Raji (cell line): ENCODE results near the gene ARHGAP8.

ENCODE experiments used
- POLR2A ChIP-seq: IDR thresholded peaks from 2 replicates; pipeline ENCODE4 v1.6.1; 2011; ENCODE audit warnings: low read depth, low read length, control low read depth; ENCODE audit not compliant: insufficient read depth

Gene ARHGAP8

DNA sequence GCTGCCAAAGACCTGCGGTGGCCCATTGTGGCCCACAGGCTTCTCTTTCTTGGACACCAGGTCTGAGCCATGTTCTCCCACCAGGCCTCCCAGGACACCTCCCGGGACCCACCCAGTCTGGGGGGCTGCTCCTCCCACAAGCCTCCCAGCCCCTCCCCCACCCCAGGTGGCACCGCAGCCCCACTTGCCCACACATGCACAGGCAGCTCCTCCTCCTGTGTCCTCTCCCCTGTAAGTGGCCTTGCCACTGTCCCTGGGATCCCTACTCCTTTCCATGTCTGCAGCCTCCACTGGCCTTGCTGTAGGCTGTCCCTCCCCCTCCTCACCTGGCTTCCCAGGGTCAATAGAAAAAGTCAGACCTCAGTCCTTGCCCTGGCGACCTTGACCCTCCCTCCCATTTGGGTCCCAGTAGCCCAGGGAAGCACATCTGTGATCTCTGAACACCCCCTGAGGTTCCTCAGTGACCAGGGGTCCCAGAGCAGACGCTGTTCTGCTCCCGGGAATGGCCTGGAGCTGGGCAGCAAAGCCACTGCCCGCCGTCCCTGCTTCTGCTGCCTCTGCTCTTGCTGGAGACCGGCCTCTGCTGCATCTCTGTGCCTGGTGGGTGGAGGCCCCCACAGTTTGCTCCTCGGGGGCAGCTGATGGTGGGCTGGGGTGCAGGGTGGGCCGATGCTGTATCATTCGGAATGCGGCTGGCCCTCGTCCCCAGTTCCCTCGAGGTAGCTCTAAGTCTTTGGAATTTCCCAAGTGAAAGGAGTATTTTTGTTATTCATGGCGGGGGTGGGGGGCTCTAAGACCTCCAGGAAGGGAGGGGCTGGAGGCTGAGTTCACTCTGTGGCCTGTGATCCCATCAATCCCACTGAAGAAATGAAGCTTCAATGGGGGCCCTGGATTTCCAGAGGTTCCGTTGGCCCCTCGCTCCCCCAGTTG is 43.6 kb downstream of the ARHGAP8 start:
- TF ChIP-seq POLR2A = no peak

DNA sequence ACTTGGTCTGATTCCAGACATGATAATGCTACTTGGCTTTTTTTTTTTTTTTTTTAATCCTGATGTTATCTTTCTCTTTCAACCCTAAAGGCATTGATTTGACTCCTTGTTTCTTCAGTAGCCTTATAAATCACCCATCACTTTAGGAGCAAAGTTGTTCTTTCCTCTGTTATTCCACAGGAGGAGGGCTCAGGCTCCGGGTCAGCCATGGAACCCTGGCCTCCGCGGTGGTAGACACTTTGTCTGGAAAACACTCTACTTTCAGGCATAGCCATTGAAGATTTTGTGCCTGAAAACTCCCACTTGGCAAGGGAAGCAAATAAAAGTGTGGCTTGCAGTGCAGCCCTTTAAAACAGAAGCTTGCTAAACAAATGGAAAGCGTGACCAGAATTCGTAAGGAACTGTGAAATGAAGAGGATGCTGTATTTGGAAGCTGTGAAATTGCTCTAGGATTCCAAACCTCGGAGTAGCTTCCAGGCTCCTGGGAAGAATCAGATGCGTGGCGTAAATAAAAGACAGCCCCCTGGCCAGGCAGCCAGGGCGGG is 44.9 kb downstream of the ARHGAP8 start:
- TF ChIP-seq POLR2A = no peak

DNA sequence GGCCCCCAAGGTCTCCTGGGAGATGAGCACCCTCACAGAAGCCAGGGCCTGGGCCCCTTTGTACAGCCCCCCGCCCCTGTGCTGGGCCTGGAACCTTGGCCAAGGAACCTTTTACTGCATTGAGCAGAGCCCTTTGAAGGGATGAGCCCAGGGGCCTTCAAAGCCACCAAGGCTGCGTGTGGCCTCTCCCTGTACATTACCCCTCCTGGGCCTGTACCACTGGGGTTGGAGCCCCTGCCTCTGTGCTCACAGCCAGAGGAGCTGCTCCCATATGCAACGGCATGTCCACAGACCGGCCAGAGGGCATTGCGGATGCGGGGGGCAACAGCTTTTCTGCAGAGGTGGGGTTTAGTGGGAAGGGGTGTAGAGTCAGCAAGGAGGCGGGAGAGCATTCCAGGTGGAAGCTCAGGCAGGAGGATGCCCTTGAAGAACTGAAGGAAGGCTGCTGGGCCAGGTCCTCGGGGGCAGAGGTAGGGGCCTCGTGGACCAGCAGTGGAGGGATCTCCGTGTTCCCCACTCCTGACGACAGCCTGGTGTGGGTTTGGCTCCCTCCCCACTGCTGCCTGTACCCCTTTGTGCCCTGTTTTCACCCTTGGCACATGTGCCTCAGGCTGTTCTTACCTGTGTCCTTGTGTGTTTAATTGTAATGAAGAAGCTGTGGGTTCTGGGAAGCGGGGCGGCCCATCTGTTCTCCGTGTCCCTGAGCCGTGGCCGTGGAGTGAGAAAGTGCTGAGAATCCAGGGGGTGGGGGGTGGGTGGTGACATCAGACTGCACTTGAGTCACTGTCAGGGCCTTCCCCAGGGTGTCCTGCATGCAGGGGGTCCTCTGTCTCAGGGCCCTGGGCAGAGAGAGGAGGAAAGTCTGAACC is 46.9 kb downstream of the ARHGAP8 start:
- no peak for TF ChIP-seq POLR2A

DNA sequence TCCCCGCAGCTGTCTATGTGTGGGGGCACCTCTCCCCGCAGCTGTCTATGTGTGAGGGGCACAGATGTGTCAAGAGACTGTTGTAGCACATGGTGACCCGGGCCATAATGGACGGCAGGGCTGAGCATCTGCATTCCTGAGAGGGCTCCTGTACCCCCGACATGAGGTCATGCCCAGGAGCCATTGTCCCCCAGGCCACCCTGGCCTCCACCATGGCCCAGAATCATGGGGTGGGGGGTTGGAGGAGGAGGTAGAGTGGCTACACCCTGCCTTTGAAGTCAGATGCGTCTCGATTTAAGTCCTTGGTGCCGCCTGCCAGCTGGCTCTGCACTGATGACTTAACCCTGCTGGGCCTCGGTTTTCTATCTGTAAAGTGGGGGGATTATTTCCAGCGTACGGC is 49.1 kb downstream of the ARHGAP8 start:
- TF ChIP-seq POLR2A = no peak

DNA sequence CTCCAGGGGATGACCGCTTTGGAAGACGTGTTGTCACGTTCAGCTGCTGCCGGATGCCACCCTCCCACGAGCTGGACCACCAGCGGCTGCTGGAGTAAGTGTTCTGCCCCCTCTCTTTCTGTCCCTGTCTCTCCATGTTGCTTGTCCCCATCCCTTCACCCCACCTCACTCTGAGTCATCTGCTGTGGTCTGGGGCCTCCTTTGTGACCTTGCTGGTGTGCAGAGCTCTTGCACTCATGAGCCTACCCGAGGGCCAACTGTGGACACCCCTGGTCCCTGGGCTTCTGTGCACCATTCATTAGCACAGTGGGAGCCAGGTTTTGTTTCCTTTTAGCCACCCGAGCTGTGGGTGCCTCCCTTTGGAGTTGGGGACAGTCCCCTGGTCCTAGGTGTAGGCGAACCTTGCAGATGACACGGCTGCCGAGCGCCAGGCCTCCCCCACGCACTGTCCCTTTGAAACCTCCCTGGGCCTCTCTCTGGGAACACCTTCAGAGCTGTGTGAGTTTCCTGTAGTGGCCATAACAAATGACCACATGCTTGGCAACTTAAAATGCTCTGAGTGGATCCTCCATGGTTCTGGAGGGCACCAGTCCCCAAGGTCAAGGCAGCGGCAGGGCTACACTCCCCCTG is 49.8 kb downstream of the ARHGAP8 start:
- no peak for TF ChIP-seq POLR2A

DNA sequence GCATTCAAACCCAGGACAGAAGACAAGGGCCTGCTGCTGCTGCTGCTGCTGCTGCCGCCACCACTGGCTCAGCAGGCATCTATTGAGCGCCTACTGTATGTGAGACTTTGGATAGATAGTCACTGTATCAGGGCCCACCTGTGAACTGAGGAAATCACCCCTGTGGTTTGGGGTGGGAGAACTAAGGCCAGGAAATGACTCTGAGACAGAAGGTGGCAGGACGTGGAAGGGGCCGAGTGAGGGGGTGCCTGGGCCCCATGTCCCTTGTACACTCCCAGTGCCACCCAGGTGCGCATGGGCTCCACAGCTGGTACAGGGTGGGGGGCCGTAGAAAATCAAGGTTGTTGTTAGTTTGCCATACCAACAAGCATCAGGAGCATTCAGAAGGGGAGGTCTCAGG is 50.6 kb downstream of the ARHGAP8 start:
- TF ChIP-seq POLR2A = no peak

DNA sequence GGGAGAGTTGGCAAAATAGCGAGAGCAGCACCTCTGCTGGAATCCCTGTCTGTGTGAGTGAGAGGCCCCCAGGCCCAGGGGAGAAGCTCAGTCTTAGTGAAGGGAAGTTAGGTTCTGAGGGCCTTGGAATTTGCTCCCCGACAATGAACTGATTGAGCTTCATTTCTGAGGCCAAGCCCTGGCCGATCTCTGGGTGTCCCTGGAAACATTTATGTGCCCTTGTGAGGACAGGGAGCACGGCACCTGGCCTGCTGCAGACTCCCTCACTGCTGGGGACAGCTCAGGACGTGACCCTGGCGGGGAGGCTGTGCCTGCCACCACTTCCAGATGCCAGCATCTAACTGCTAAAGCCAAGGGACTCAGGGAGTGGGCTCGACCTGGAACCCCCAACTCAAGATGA is 52.0 kb downstream of the ARHGAP8 start:
- TF ChIP-seq POLR2A = no peak

DNA sequence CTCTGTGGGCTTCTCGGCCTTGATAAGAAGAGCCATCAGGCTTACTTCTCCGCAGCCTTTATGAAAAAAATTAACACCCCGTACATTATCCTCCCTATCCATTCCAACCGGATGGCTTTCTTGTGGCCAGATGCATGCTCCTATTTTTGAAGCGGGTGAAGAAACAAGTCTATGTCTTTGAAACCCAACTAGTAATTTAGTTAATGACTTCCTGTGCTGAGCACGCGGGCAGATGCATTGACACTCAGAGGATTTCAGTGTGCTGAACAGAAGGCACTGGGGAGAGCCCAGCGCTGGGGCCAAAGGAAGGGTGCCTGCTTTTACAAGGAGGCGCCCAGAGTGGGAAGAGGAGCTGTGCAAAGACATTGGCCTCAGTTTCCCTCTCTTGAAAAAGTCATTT is 53.3 kb downstream of the ARHGAP8 start:
- no peak for TF ChIP-seq POLR2A

DNA sequence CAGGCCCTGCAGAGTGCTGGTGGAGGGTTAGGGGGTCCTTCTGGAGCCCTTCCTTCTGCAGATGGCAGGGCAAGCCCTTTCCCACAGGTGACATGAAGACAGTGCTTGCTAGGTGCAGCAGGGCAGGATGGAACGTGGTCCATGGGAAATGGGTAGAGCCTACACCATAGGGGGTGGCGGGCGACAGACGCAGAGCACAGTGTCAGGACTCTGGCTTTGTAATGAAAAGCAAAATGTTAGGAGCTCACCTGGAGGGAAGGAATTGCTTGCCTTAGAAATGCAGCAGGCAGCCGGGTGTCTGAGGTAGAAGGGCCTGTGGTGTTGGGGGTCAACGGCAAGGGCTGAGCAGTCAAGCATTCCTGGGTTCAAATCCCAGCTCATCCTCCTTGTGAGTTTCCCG is 54.9 kb downstream of the ARHGAP8 start:
- TF ChIP-seq POLR2A = no peak

DNA sequence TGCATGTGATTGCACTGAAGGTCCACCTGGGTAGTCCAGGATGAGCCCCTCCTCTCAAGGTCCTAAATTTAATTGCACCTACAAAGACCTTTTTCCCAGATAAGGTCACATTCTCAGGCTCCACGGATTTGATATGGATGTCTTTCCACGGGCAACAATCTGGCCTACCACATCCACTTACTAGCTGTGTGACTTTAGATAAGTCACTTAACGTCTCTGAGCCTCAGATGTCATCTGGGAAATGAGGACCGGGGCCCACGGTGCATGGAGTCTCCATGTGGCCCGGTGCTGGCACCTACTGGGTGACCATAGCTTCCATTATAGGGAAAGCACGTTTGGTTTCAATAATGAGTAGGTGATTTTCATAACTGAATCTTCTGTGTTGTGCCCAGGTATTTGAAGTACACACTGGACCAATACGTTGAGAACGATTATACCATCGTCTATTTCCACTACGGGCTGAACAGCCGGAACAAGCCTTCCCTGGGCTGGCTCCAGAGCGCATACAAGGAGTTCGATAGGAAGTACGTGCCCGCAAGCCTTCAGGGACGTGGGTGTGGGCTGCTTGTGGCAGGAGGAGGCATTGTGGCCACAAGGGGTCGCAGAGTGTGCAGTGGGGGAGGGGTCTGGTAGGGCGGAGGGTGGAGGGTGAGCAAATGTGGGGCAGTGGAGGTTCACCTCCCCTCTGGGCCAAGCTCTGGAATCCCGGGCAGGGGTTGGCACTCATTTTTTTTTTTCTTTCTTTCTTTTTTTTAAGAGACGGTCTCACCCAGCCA is 55.7 kb downstream of the ARHGAP8 start:
- TF ChIP-seq POLR2A = no peak

DNA sequence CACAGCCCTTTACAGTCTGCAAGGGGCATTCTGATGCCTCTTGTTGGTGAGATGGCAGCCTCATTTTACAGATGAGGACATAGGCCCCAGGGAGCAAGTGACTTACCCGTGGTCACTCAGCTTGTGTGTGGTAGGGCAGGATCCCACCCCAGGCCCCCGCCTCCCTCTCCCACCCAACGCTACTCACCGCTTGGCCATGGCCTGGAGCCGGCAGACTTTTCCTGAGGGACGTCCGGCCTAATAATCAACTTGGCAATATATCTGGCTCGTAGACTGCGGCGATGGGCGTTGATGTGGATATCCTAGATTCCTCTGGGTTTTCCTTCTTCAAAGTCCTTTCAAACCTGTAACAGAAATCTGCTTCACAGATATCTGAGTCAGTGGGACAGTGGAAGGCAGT is 57.1 kb downstream of the ARHGAP8 start:
- no peak for TF ChIP-seq POLR2A

DNA sequence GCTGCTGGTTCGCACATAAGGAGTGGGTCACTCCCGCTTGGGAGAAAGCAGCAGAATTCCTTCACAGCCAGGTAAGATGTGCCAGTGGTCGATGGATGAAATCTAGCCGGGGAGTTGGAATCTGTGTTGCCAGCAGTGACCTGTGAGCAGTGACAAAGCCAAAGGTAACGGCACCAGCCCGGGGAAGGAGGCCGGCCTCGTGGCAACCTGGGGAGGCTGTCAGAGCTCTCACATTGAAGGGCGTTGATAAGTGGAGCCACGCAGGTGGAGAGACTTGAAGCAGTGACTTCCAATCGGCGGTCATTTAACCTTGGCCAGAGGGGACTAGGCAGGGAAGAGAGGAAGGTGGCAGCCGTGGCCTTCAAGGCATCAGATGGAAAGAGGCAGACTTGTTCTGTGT is 58.8 kb downstream of the ARHGAP8 start:
- TF ChIP-seq POLR2A = no peak

DNA sequence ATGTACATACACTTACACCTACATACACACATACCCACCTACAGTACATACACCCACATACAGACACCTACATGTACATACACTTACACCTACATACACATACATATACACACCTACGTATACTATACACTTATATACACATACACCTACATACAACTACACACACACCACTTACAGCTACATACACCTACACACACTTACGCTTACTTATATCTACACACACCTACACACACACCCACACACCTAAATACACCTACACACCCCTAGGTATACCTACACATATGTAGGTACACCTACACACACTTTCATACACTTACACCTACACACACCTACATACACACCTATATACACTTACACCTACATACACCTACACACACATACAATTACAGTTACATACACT is 61.0 kb downstream of the ARHGAP8 start:
- no peak for TF ChIP-seq POLR2A

DNA sequence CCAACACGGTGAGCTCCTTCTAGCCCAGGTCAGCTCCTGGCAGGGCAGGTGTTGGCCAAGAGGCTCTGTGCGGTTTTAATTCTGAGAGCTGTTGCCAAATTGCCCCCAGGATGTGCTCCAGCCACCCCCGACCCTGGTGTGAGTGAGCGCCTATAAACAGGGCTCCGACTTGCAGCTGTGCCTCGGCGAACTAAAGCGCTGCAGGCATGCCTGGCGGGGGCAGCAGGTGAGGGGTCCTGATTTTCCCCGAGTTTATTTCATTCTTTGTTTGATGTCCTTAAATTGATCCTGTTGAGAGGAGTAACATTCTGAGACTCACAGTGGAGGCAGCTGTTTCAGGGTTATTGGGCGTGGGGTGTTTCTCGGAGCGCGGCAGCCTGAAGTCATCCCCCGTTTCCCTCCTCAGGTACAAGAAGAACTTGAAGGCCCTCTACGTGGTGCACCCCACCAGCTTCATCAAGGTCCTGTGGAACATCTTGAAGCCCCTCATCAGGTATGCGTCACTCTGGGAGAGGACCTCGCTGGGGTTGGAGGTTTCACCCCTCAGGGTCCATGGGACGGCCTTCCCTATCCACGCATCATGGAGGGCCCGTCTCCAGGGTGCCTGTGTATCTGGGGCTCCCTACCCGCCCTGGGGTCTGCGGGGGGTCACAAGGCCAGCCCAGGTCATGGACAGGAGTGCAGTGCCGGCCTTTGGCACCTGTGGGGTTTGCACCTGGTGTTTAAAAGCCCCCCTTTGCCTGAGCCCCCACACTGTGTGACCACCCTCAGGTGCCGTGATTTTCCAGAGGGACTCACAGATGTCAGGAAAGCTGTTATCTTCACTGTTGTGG is 62.1 kb downstream of the ARHGAP8 start:
- no peak for TF ChIP-seq POLR2A
